Left colon (tissue), 2 donors: ENCODE results near the gene CLIP4. TPM values are rescaled to one million over a fixed set of nuclear protein-coding genes. Genes with fewer than 3 reads are reported as not detected.
A peak's percentile ranks its signal among the peaks of the same experiment; 100 is the strongest.

Source experiments
- ATAC-seq: fragments of 200-7000 bp; cut with Tn5 transposase; one replicate; pipeline ENCODE4 v1.9.1; 2020; ENCODE audit warnings: mild to moderate bottlenecking, moderate library complexity
- DNase-seq, 2 donors: peaks; one replicate each; pipeline ENCODE4 v3.0.0-alpha.2; 2020
- intact Hi-C, 2 donors: fragments of 100-400 bp; cut with DNase I in 1 of 2; cut with micrococcal nuclease in 1 of 2; formaldehyde crosslinking; loops; one replicate each; pipeline versions ENCODE4 v1.11.2 to v1.14.0; 2022; cut with DNase I, micrococcal nuclease
- total RNA-seq, 2 donors: library from RNA; stranded (reverse); fragmentation: NEBNext Ultra II Directional; extraction: Animal tissue kit (Norgen Biotek cat#: 25700); gene quantifications; one replicate each; pipeline ENCODE4 v1.2.1, GENCODE V29; 2021
- donor health status: DM: no; HTN: no; CAD: no.
- donor health status: DM: yes; HTN: yes; CAD: no.

CLIP4 gene
- total RNA-seq, 2 donors from 2014 or later = 3.5 to 7.3 TPM

DNA sequence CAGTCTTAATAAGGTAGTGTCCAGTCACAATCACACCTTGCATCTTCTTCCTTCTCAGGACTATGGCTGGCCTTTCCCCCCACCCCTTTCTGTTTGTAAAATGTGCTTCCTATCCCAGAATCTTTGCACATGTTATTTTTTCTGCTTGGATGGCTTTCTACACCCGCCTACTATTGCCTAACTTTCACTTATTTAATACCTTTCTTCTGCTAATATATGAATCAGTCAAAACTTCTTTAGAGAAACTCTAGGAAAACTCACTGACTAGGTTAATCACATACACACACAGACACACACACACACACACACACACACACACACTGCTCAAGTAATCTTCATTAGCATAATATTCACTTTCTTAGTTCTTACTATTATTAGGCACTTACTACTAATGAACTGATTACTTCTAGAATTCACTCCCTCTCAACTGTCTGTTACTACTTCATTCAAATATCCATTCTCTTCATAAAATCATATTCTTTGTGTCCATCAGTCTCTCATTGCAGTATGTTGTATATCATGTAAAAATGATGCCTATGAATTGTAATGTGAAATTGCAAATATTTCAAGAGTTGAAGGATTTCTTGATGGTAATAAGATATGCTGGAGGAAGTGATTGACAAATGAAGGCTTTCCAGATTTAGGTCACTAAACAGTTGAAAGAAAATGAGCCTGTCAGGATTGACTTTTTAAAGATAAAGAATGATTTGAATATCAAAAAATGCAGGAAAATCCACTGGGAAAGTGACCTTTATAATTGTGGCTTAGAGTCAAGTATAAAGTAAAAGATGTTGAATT lies 51.2 kb downstream of the CLIP4 start:
- no peak for ATAC-seq
- intact Hi-C loops = no loop called here
- no peak for DNase-seq

DNA sequence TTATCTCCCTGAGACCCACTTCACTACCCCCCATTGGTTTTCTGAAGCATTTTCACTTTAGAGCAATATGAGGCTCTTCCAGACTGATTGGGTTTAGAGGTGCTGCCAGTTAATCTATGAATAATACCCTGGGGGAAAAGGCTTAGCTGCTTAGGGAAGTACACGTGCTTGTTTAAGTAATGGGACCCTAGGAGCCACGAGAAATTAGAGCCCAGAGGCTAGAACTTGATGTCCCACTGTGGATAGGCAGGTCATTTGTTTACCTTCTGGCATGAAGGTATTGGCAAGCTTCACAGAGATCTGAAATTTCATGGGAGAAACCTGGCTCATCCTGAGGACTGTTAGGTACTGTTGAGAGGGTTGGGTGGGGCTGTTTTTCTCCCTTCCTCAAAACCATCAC lies 59.7 kb downstream of the CLIP4 start:
- intact Hi-C loops = no loop called here
- DNase-seq (no peak), ATAC-seq (no peak)

- ATAC-seq (no peak), DNase-seq (no peak)
- intact Hi-C loops = no loop called here
Measured at GRCh38 chr2:29175338-29175737, 60.1 kb downstream of the CLIP4 start.

DNA sequence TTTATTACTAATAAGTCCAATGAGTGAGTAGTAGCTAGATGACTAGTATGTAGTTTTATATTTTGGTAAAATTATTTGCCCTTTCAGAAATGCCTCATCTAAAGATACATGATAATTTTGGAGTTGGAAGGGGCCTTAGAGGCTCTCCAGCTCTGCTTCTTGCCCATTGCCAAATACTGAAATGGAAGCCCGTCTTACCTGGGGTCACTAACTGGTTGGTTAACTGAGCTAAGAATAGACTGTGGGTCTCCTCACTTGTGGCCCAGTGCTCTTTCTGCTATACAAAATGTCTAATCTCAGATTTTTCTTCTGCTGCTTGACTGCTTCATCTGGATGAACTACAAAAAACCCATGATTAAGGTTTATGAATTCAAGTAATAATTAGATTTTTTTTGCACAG lies 67.1 kb downstream of the CLIP4 start:
- DNase-seq (no peak), ATAC-seq (no peak)
- intact Hi-C loops = no loop called here

DNA sequence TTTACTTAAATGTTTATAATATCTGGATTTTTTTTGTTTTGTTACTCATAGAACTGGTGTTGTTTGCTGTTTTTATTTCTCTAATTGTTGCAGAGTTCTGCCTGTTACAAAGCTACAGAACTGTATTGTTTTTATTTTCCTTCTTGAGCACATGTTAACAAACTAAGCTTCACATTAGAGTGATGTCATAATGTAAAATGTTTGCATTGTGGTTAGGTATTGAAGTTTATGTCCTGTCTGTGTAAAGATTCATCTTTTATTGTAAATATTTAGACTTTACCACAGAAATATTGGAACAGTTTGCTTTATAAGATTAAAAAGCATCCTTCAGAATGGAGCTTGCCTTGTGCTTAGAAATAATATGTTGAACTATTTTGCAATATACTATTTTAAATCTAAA lies 67.7 kb downstream of the CLIP4 start:
- DNase-seq = no peak
- intact Hi-C loops = no loop called here
- no peak for ATAC-seq

DNA sequence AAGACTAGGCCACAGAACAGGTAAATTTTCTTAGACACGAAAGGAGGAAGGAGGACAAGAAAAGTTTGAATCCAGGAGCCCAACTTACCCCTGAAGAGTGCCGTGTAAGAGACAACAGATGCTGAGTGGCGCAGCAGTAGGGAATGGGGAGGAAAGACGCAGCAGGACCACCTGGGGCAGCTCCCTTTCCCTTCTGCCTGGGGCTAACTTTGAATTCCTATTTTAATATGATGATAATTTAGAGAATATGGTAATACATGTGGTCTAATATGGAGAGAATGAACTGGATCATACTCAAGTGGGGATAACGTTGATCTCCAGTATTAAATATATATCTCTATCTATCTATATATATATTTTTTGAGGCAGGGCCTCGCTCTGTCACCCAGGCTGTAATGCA lies 69.3 kb downstream of the CLIP4 start:
- ATAC-seq (no peak), DNase-seq (no peak)
- intact Hi-C loops = no loop called here

DNA sequence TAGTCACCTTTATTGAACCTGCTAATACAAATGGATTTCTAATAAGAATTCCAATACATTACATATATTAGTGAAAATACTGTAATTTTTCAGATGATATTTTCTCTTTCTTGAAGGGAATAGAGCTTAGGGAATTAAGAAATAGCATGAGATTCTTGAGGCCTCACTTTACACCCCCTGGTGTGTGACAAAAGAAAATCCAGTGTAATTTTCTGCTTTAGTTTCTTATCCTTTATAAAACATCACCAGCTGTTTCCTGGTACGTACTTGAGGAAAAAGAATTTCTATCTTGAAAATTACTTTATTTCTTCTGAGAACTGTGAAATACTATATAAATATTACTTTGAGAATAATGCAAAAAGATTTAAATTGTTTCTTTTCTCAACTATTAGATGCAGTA lies 71.6 kb downstream of the CLIP4 start:
- no peak for DNase-seq
- no peak for ATAC-seq
- intact Hi-C loops = no loop called here

DNA sequence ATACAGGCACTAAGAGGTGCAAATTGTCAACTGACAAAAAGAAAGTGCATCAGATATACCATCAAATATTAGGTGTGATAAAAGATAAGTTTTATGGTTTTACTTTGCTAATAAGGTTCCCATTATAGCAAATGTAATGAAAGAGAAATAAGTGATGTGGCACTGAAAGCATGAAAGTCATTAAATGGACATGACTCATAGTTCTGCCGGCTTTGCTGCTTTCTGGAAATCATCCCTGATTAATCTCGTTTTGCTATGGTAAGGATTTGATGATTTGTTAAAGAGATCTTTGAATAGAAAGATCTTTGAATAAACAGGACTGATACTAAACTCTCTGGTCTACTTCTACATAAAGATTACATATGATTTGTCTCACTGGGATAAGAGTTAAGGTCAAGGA lies 72.7 kb downstream of the CLIP4 start:
- intact Hi-C loops = no loop called here
- DNase-seq (no peak), ATAC-seq (no peak)

- intact Hi-C loops = no loop called here
- DNase-seq (no peak), ATAC-seq (no peak)
Measured at GRCh38 chr2:29189052-29189451, 73.8 kb downstream of the CLIP4 start.

GRCh38 chr2:29191817-29192216 lies 76.6 kb downstream of the CLIP4 start:
- intact Hi-C loops = no loop called here
- ATAC-seq (no peak), DNase-seq (no peak)

DNA sequence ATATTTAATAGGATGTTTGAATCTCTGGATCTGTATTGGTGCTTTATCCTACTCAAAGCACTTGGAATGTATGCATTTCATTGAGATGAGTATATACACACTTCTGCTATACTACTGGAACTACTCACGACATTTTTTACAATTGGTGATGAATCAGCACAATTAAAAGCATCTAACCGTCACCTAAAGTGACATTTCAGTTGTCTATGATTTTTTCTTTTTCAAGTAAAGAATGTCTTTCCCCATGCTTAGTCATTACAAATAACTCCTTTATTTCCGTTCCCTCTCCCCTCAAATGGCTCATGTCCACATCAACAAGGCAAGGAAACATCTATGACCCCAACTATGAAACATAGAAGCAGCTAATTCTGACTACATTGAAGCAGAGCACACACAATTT lies 77.3 kb downstream of the CLIP4 start:
- DNase-seq (no peak), ATAC-seq (no peak)
- intact Hi-C loops = no loop called here

DNA sequence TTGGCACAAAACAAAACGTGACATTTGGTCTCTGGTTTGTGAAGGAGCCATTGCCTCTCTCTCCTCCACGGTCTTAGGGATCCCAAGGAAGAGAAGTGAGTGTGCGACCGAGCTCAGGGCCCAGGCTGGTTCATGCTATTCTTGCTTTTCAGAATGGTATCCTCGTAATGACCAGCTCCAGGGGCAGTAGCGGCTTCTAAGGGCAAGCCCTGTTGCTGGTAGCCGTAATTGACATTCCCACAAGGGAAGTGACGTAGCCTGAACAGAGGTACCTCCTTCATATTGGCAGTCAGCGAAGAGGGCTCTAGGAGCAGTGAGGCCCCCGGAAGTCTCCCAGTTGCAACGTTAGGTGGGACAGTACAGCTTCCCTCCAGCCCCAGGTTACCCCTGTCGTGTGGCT lies 77.9 kb downstream of the CLIP4 start:
- ATAC-seq = no peak
- DNase-seq = no peak
- intact Hi-C loops = no loop called here

- no peak for DNase-seq
- intact Hi-C loops = no loop called here
- ATAC-seq = no peak
Measured at GRCh38 chr2:29193681-29194080, 78.5 kb downstream of the CLIP4 start.

DNA sequence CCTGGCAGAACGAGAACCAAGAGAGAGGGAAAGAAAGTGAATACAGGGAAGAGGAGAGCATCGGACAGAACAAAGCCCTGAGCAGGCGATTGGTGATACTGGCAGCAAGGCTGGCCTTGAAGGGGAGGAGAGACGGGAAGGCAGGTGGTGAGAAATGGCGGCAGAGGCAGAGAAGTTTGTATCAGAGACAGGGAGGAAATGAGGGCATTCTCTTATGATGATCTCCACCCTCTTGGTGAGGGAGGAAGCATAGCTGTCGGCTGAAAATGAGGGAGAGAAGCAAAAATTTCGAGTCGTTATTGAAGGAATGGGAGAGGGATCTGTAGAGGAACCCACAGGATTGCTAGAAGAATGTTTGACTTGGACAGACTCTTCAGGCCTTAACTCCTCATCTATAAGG lies 80.6 kb downstream of the CLIP4 start:
- ATAC-seq (no peak), DNase-seq (no peak)
- intact Hi-C loops = loop anchor here in 1 of 2 donors (2.0 to 5.0 kb wide), 2 partner anchors 237 to 373 kb away; no protein-coding TSS in a partner anchor

DNA sequence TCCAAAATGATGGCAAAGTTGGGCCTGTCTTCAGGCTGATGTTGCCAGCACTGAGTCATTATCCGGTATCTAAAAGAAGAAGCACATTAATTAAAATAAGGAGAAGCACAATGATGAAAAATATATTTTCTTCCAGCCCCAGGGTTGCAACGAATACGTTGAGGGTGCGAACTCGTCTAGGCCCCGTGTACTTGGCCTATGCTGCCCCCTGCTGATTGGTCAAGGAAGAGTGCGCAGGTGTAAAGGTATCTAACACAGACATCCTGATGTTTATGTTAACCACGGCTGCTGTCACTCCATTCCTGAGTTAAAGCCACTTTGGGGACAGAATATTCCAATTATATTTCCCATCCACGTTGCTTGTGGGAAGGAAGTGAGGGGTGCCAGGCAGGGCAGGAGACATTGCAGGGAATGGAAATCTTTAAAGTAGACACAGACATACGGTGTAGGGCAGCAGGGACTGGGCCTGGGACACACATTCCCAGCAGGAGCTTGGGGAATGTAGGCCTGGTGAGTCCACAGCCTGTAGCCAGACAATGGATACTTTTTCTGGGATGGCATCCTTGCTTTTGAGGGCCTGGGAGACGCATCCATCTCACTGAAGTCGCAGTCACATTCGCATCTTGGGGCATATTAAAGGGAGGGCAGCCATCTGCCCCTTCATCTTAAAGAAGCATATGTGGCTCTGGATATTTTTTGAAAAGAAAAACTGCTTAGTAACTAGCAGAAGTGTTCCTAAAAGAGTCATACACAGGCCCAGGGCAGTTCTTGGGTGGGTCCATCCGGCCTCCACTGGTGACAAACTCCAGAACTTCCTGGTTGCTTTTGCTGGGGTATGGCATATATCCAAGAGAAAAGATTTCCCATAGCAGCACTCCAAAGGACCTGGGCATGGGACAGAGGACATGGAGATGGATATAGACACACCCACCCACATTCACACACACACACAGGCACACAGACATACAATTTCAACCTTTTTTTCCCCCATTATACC lies 81.9 kb downstream of the CLIP4 start:
- intact Hi-C loops = loop anchor here in 1 of 2 donors (2.0 to 5.0 kb wide), 2 partner anchors 238 to 375 kb away; no protein-coding TSS in a partner anchor
- DNase-seq (peak; percentile 40 to 78), ATAC-seq (peak; percentile 87)

DNA sequence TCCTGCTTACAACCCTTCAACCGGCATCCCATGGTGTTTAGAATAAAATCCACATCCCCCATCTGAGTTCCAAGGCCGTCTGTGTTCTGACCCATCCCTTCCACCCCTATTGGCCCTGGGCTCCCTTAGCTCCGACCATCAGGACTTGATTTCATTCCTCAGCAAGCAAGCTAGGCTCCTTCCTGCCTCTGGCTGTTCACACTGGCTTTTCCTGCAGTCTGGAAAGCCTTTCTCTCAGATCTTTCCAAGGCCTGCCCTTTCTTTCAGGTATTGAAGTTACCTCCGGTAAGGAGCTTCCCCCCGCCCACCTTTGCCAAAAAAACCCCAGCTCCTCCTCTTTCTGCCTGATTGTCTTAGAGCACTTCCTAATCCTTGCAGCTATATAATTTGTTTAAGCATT lies 86.8 kb downstream of the CLIP4 start:
- no peak for DNase-seq
- ATAC-seq = no peak
- intact Hi-C loops = loop anchor here in 1 of 2 donors (10.0 kb wide), 1 partner anchor 237 kb away; no protein-coding TSS in a partner anchor

DNA sequence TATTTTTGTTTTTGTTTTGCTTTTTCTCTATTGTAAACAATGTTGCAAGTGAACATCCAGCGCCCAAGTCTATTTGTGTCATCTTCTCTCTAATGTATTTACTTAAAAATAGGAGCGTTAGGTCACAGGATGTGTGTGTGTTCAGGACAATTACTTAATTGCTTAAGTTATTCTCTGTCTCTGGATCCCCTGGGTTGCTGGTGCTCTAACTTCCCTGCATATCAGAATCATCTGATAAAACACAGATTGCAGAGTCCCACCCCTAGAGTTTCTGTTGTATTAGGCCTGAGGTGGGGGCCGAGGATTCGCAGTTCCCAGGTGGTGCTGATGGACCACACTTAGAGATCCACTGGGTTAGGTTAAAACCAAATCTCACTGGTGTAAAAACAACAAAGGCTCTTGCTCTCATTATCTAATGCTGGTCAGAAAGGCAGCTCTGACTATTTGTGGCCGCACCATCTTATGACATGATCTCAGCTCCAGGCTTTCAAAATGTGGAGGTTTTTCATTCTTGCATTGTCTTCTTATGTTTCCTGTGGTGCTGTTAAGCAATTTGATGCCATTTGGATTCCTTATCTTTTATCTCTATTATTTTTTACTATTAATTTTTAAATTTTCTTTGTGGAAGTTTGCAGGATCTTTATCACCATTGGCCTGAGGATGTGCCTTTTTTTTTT lies 87.7 kb downstream of the CLIP4 start:
- DNase-seq = no peak
- intact Hi-C loops = loop anchor here in 1 of 2 donors (10.0 kb wide), 1 partner anchor 238 kb away; no protein-coding TSS in a partner anchor
- ATAC-seq = no peak

DNA sequence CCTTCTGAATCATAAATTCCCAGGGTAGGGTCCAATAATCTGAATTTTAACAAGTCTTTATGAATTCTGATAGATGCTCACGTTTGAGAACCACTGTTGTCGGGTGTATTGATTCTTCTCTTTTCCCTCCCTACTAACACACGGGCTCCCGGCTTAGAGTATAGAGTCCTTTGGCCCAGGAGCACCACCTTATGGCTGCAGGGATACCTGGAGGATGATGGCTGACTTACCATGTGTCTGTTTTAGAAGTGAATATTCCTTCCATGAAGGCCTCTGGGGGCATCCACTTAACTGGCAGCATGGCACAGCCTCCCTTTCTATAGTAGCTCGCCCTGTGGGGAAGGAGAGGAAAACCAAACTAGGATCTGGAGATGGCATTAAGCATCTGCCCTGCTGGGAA lies 91.7 kb downstream of the CLIP4 start:
- ATAC-seq = no peak
- DNase-seq = no peak
- intact Hi-C loops = loop anchor here in 1 of 2 donors (10.0 kb wide), 1 partner anchor 242 kb away; no protein-coding TSS in a partner anchor
